ENCODE results near the gene CDC5L. TPM values are rescaled to one million over a fixed set of nuclear protein-coding genes. Genes with fewer than 3 reads are reported as not detected.

The CDC5L gene
- polyA plus RNA-seq, 1 donor (not counting 4 experiments of a cell fraction or from before 2014, with no cell fraction given): 16.6 TPM

DNA sequence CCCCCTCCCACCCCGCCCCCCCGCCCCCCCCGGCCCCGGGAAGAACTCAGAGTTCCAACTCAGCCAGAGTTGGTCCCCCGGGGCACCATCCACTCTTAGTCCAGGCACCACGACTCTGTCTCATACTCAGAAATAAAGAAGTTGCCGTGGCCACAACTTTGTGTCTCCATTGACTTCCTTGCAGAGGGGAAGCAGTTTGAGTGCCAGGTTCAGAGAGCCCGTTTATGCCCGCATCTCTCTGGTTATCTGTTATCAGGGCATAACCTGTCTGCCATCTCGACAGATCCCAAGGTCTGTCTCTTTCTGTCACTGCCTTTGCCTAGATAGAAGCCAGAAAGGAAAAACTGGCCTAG lies 605 bp downstream of the CDC5L start:
- Histone ChIP-seq H3K4me1 (ENCODE audit: control insufficient read depth, extremely low read depth, insufficient read depth, low read length) (peaks cover 15% of the 10 kb centered on the region), H3K79me2 (ENCODE audit: control insufficient read depth, insufficient read depth, low read length) (peaks cover 35% of the 10 kb centered on the region), H3K27me3 (ENCODE audit: control insufficient read depth, extremely low read depth, insufficient read depth, low read length) (no peaks in the 10 kb centered on the region), H3K36me3 (ENCODE audit: control insufficient read depth in 2 of 2, extremely low read depth in 1 of 2, insufficient read depth in 2 of 2, low read length in 2 of 2) (peaks cover 4% of the 10 kb centered on the region in 2 experiments), H3K27ac (ENCODE audit: control insufficient read depth, insufficient read depth, low read length) (peak overlapping the region; percentile 94), H3K4me3 (ENCODE audit: control insufficient read depth in 2 of 3, extremely low read depth in 1 of 3, insufficient read depth in 2 of 3, low read depth in 1 of 3, low read length in 3 of 3) (peak overlapping the region; percentile 57 to 95 (median 92)), H3K4me2 (ENCODE audit: control insufficient read depth, extremely low read depth, insufficient read depth, low read depth, low read length) (peak overlapping the region; percentile 99), H3K9me1 (ENCODE audit: control insufficient read depth, extremely low read depth, insufficient read depth, low read length) (no peaks in the 10 kb centered on the region), H3K9me3 (ENCODE audit: control insufficient read depth, low read depth, low read length) (no peaks in the 10 kb centered on the region), H2AFZ (ENCODE audit: control insufficient read depth, low read length) (peak overlapping the region; percentile 28), H4K20me1 (ENCODE audit: control insufficient read depth, extremely low read depth, insufficient read depth, low read length) (peaks cover 2% of the 10 kb centered on the region), H3K9ac (ENCODE audit: control insufficient read depth, extremely low read depth, insufficient read depth, low read length) (peak overlapping the region; percentile 97)
- dilution Hi-C loops (cut with MboI; ENCODE audit: extremely low pct_ligation_motif_present, low sequenced_read_pairs): no loop called here
- TF ChIP-seq EZH2 (IDR thresholded peaks at IDR 0.05; ENCODE audit: low read length) (no peak), CTCF (optimal IDR thresholded peaks at IDR 0.05 in 1 of 3, IDR thresholded peaks at IDR 0.05 in 1 of 3, conservative IDR thresholded peaks at IDR 0.05 in 1 of 3; ENCODE audit: extremely low read depth in 1 of 3, insufficient read depth in 2 of 3, low read length in 3 of 3) (no peak)
- no peak for DNase-seq (ENCODE audit: low read depth, low spot score)
- no peak for FAIRE-seq

DNA sequence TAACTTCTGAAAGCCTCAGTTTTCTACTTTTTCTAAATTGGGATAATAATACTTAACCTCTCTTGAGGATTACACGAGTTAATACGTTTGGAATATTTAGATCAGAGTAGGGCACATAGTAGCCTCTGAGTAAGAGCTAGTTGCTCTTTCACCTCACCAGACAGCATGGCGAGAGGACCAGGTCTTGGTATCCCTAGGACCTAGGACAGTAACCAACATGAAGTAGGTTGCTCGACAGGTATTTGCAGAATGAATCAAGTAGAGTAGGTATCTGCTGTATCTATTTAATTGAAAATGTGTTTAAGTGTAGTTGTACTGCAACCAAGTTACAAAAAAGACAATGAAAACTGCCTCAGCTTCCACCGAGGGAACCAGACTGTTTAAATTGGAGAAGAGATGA lies 1.4 kb downstream of the CDC5L start:
- Histone ChIP-seq H3K79me2 (ENCODE audit: control insufficient read depth, insufficient read depth, low read length) (peaks cover 35% of the 10 kb centered on the region), H4K20me1 (ENCODE audit: control insufficient read depth, extremely low read depth, insufficient read depth, low read length) (peaks cover 2% of the 10 kb centered on the region), H2AFZ (ENCODE audit: control insufficient read depth, low read length) (no peak overlapping the region), H3K4me1 (ENCODE audit: control insufficient read depth, extremely low read depth, insufficient read depth, low read length) (peaks cover 15% of the 10 kb centered on the region), H3K36me3 (ENCODE audit: control insufficient read depth in 2 of 2, extremely low read depth in 1 of 2, insufficient read depth in 2 of 2, low read length in 2 of 2) (peaks cover 7 to 9% of the 10 kb centered on the region in 2 experiments), H3K27ac (ENCODE audit: control insufficient read depth, insufficient read depth, low read length) (no peak overlapping the region), H3K4me3 (ENCODE audit: control insufficient read depth in 2 of 3, extremely low read depth in 1 of 3, insufficient read depth in 2 of 3, low read depth in 1 of 3, low read length in 3 of 3) (peak overlapping the region in 2 of 3 experiments; percentile 92 to 95), H3K4me2 (ENCODE audit: control insufficient read depth, extremely low read depth, insufficient read depth, low read depth, low read length) (peak overlapping the region; percentile 99), H3K9me3 (ENCODE audit: control insufficient read depth, low read depth, low read length) (no peaks in the 10 kb centered on the region), H3K9me1 (ENCODE audit: control insufficient read depth, extremely low read depth, insufficient read depth, low read length) (no peaks in the 10 kb centered on the region), H3K9ac (ENCODE audit: control insufficient read depth, extremely low read depth, insufficient read depth, low read length) (no peak overlapping the region), H3K27me3 (ENCODE audit: control insufficient read depth, extremely low read depth, insufficient read depth, low read length) (no peaks in the 10 kb centered on the region)
- FAIRE-seq (no peak), DNase-seq (ENCODE audit: low read depth, low spot score) (no peak)
- TF ChIP-seq EZH2 (IDR thresholded peaks at IDR 0.05; ENCODE audit: low read length): no peak
- TF ChIP-seq CTCF (optimal IDR thresholded peaks at IDR 0.05 in 1 of 3, IDR thresholded peaks at IDR 0.05 in 1 of 3, conservative IDR thresholded peaks at IDR 0.05 in 1 of 3; ENCODE audit: extremely low read depth in 1 of 3, insufficient read depth in 2 of 3, low read length in 3 of 3): no peak
- dilution Hi-C loops (cut with MboI; ENCODE audit: extremely low pct_ligation_motif_present, low sequenced_read_pairs): no loop called here
